Placental pericyte (primary cell): ENCODE results near the gene KCNIP4. TPM values are rescaled to one million over a fixed set of nuclear protein-coding genes. Genes with fewer than 3 reads are reported as not detected.

Source experiments
- total RNA-seq: library from RNA; depleted of rRNA; stranded (reverse); fragments of >200 nt; gene quantifications from 2 replicates; pipeline ENCODE4 v1.2.3, GENCODE V29; 2012

KCNIP4 gene
- total RNA-seq: 0.29 TPM in 1 of 2 replicates, not detected in the other

GRCh38 chr4:21948347-21949072 is at the start of gene KCNIP4:
TSS of gene KCNIP4 (minus strand) at chr4:21948772.

GRCh38 chr4:20700007-20700761 is 1248.4 kb downstream of the KCNIP4 start, which contains the start of gene PACRGL:
TSS of gene PACRGL (plus strand) at chr4:20700458. CDS start at chr4:20704482, 4,024 bp downstream.

